Testis (tissue), 3 donors: Measurements from ENCODE around the gene KIF1A. TPM values are rescaled to one million over a fixed set of nuclear protein-coding genes. Genes with fewer than 3 reads are reported as not detected.

Experiments used
- DNase-seq: peaks from one replicate; pipeline ENCODE4 v3.0.0-alpha.2; 2019
- H3K27ac ChIP-seq, 2 donors: fragments of 200-600 bp; sonication (generic); one replicate each; pipeline ENCODE4 v1.5.1; 2019
- H3K27me3 ChIP-seq: fragments of 200-600 bp; sonication (generic); one replicate; pipeline ENCODE4 v1.5.1; 2019
- H3K36me3 ChIP-seq: fragments of 200-600 bp; sonication (generic); one replicate; pipeline ENCODE4 v1.5.1; 2017; ENCODE audit warnings: low read depth; ENCODE audit errors: missing control alignments
- H3K4me1 ChIP-seq: fragments of 200-600 bp; sonication (generic); one replicate; pipeline ENCODE4 v1.5.1; 2019
- H3K4me3 ChIP-seq, 2 donors: fragments of 200-600 bp; sonication (generic); one replicate each; pipeline ENCODE4 v1.5.1; 2017 to 2019
- H3K9me3 ChIP-seq: fragments of 200-600 bp; sonication (generic); one replicate; pipeline ENCODE4 v1.5.1; 2017
- POLR2A ChIP-seq: fragments of 450-650 bp; IDR thresholded peaks from one replicate; pipeline ENCODE4 v1.6.1; 2017; ENCODE audit warnings: antibody characterized with exemption, mild to moderate bottlenecking, moderate library complexity
- WGBS, 2 donors: methylation state at CpG; one replicate each; pipeline ENCODE4 v1.1.5; 2018; 5-methylcytosine and 5-hydroxymethylcytosine counted together
- intact Hi-C: fragments of 100-400 bp; cut with DNase I; formaldehyde crosslinking; loops from one replicate; pipeline ENCODE4 v1.15.1; 2023; ENCODE audit warnings: low total_unique reads
- polyA plus RNA-seq: library from polyadenylated mRNA; stranded (reverse); fragments of 350-450 nt; fragmentation: Illumina TruSeq; extraction: RNeasy Lipid Tissue Mini Kit (QIAGEN cat#74804); gene quantifications from one replicate; pipeline ENCODE4 v1.2.3, GENCODE V29; 2014; ENCODE audit warnings: low read depth, low replicate concordance; ENCODE audit not compliant: insufficient read depth
- total RNA-seq, 2 donors: library from RNA; depleted of rRNA; stranded (reverse); fragments of >200 nt; gene quantifications; one replicate each; pipeline ENCODE4 v1.2.3, GENCODE V29; 2016
- TF ChIP-seq, protein P1 (sequence below), 3 experiments: fragments of 450-650 bp in 2 of 3; fragments of 200-600 bp in 1 of 3; sonication (generic) in 1 of 3; IDR thresholded peaks; one replicate each; pipeline ENCODE4 v1.5.1; 2016 to 2019; ENCODE audit warnings: antibody characterized with exemption in 3 of 3, mild to moderate bottlenecking in 2 of 3, moderate library complexity in 1 of 3

KIF1A gene
- total and polyA plus RNA-seq, 3 donors from 2014 or later, result 33.5 to 42.1 (median 37.0) TPM

DNA sequence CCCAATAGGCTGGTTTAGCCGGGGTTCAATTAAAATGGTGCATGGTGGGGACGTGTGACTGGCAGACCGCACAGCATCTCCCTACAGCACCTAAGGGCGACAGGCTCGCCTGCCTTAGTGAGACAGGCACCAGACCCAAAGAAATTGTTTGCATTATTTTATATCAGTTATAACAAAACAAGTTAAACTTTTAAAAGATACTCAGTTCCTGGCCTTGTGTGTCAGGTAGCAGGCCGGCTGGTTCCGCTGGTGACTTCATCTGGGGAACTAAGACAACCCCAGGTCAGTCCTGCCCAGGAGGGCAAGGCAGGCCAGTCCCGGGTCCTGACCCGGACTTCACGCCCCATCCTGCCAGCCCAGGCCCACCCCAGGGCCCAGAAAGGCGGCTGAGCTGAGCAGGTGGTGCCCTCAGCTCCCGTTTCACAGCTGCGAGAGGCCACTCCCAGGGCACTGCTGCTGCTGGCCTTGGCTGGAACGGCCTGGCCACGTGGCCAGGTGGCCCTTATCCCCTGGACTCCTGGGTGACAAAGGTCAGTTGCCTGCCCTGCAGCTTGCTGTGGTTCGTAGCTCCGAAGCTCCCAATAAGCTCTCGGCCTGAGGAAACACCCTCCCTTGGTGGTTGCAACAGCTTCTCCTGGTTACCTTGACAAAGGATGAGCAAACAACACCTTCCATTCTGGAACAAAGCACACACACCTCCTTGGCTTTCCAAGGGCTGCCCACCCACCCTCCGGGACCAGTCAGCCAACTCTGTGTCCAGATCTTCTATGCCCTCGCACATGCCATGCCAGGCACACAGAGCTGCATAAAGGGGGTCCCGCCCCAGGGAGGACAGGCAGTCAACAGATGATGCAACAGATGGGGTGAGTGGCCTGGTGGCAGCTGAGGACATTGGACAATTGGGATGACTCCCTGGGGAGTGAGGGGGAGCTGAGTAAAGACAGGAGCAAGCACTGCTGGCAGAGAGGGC is 37.3 kb upstream of the KIF1A start:
- intact Hi-C loops, result no loop called here
- Histone ChIP-seq H3K27me3 (no peaks in the 10 kb centered on the region), H3K27ac (no peak overlapping the region), H3K9me3 (no peaks in the 10 kb centered on the region), H3K4me1 (no peaks in the 10 kb centered on the region), H3K4me3 (no peak overlapping the region), H3K36me3 (no peaks in the 10 kb centered on the region)
- no peak for DNase-seq
- TF ChIP-seq POLR2A, result no peak
- TF ChIP-seq, protein P1, sequence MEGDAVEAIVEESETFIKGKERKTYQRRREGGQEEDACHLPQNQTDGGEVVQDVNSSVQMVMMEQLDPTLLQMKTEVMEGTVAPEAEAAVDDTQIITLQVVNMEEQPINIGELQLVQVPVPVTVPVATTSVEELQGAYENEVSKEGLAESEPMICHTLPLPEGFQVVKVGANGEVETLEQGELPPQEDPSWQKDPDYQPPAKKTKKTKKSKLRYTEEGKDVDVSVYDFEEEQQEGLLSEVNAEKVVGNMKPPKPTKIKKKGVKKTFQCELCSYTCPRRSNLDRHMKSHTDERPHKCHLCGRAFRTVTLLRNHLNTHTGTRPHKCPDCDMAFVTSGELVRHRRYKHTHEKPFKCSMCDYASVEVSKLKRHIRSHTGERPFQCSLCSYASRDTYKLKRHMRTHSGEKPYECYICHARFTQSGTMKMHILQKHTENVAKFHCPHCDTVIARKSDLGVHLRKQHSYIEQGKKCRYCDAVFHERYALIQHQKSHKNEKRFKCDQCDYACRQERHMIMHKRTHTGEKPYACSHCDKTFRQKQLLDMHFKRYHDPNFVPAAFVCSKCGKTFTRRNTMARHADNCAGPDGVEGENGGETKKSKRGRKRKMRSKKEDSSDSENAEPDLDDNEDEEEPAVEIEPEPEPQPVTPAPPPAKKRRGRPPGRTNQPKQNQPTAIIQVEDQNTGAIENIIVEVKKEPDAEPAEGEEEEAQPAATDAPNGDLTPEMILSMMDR (IDR thresholded peaks at IDR 0.05), result no peak
- 82 to 86% methylated on average over 10 to 21 of the region's 21 CpGs for WGBS, 2 donors

DNA sequence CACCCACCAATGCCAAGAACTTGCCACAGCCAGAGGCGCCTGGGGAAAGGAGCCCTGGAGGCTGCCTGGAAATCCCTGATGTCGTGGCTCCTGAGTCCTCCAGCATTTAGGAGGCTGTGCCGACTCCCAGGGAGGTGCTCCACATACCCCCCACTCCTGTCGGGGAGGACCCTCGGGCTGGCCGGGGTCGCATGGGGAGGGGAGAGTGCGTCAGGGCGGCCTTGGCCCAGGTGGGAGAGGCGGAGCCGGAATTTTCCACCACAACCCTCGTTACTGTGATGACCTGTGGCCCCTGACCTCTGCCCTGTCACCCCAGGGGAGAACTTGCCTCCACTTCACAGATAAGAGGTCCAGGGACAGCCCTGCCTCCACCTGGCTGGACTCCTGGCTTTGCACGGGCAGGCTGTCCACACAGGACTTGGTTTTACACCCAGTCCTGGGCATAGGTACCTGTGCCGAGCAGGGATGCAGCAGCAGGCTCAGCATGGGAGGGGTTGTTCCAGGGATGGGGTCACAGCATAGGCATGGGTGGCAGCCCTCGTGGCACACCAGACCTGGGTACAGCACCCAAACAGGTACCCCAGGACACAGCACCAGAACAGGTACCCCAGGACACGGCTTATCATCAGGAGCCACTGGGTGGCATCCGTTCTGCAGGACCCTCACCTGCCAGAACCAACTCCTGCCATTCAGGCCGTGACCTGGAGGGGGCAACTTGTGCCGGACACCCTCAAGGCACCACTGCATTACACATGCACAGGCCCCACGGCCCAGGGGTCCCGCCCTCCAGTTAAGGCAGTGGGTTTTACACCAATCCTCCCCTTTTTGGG is 36.3 kb upstream of the KIF1A start:
- DNase-seq, result no peak

DNA sequence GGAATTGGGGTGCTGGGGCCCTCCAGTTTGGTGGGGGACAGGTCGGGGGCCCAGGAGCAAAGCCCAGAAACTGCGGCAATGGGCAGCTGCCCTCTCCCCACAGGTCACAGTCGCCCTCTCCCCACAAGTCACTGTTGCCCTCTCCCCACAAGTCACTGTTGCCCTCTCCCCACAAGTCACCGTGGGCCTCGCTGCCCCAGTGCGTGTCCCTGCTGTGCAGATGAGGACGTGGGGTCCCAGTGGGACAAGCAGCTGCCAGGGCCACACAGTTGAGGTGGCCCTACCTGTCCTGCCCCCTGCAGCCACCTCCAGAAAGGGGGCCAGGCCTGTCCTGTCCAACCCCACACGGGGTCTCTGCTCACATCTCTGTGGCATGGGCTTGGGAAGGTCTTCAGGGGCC is 35.7 kb upstream of the KIF1A start:
- 95% methylated on average over 3 to 8 of the region's 8 CpGs for WGBS, 2 donors
- no peak for DNase-seq
- Histone ChIP-seq H3K36me3 (no peaks in the 10 kb centered on the region), H3K4me3 (no peak overlapping the region), H3K4me1 (no peaks in the 10 kb centered on the region), H3K27me3 (no peaks in the 10 kb centered on the region), H3K27ac (no peak overlapping the region), H3K9me3 (no peaks in the 10 kb centered on the region)
- intact Hi-C loops, result no loop called here
- TF ChIP-seq POLR2A, result no peak
- TF ChIP-seq, protein P1 (IDR thresholded peaks at IDR 0.05), result no peak

More for the DNA sequence above, 36.3 kb upstream of the KIF1A start:
- H3K36me3 ChIP-seq, result no peaks in the 10 kb centered on the region
- no peak overlapping the region for H3K4me3 ChIP-seq
- no peaks in the 10 kb centered on the region for H3K27me3 ChIP-seq
- WGBS, 2 donors, result 87 to 91% methylated on average over 7 to 21 of the region's 21 CpGs
- no peak overlapping the region for H3K27ac ChIP-seq
- no peaks in the 10 kb centered on the region for H3K9me3 ChIP-seq
- intact Hi-C loops, result no loop called here
- H3K4me1 ChIP-seq, result no peaks in the 10 kb centered on the region
- TF ChIP-seq POLR2A, result no peak
- TF ChIP-seq, protein P1 (IDR thresholded peaks at IDR 0.05), result no peak

DNA sequence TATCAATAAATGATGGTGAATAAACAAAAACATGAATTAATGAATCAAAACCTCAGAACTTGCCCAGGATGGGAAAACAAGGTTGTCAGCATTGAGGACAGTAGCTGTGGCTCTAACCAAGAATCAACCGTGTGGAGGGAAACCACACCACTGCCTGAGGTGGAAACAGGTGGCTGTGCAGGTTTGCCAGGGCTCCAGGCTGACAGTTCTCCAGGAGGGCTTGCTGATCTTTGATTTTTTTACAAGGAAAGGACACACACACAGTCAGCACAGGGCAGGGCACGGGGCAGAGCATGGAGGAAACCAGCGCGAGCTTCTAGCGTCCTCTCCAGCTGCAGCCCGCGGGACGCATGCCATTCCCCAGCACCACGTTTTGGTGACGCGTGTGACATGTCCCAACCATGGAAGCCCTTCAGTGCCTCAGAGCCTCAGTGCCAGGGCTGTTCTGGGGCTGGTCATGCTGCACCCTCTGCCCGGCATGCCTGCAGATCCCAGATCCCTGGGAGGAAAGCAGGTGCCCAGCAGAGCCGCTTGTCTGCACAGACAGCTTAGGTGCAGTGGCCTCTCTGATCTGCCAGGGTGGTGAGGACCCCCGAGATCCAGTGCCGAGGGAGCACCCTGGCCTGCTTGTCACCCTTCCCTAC is 32.8 kb upstream of the KIF1A start:
- H3K27me3 ChIP-seq, result no peaks in the 10 kb centered on the region
- 91 to 94% methylated on average over 6 to 15 of the region's 15 CpGs for WGBS, 2 donors
- intact Hi-C loops, result no loop called here
- no peaks in the 10 kb centered on the region for H3K36me3 ChIP-seq
- H3K9me3 ChIP-seq, result no peaks in the 10 kb centered on the region
- no peak for DNase-seq
- TF ChIP-seq, protein P1 (IDR thresholded peaks at IDR 0.05), result no peak
- no peak for TF ChIP-seq POLR2A
- H3K4me3 ChIP-seq, result no peak overlapping the region
- no peak overlapping the region for H3K27ac ChIP-seq
- H3K4me1 ChIP-seq, result no peaks in the 10 kb centered on the region
